GM20000 (cell line): ENCODE measurements around the gene RPL35A.

Source experiments
- DNase-seq: peaks from one replicate; pipeline ENCODE4 v3.0.0; 2012; ENCODE audit warnings: low spot score
- CTCF ChIP-seq: IDR thresholded peaks from 2 replicates; pipeline ENCODE4 v1.5.1; 2012; ENCODE audit warnings: mild to moderate bottlenecking, control low read depth; ENCODE audit errors: extremely low read depth, missing control alignments

The RPL35A gene

GRCh38 chr3:197942956-197943556, 6.9 kb upstream of the RPL35A start:
- peak; percentile 29 for DNase-seq
- peak; percentile 58 for TF ChIP-seq CTCF

GRCh38 chr3:197949191-197949777, 706 bp upstream of the RPL35A start:
- DNase-seq, result no peak
- no peak for TF ChIP-seq CTCF

- TF ChIP-seq CTCF, result no peak
- no peak for DNase-seq
Observed at GRCh38 chr3:197950677-197951061, 679 bp downstream of the RPL35A start.

- TF ChIP-seq CTCF, result no peak
- no peak for DNase-seq
Observed at GRCh38 chr3:197951392-197951990, 1.5 kb downstream of the RPL35A start.

GRCh38 chr3:197952440-197952839, 2.5 kb downstream of the RPL35A start:
- no peak for TF ChIP-seq CTCF
- DNase-seq, result no peak

- DNase-seq, result no peak
- TF ChIP-seq CTCF, result no peak
Observed at GRCh38 chr3:197953325-197953724, 3.3 kb downstream of the RPL35A start.

GRCh38 chr3:197953881-197954280, 3.9 kb downstream of the RPL35A start:
- no peak for TF ChIP-seq CTCF
- no peak for DNase-seq
